HCT116 (cell line): Measurements from ENCODE around the gene ATAD3C. TPM values are rescaled to one million over a fixed set of nuclear protein-coding genes. Genes with fewer than 3 reads are reported as not detected.

Source experiments
- ATAC-seq: fragments of 200-7000 bp; cut with Tn5 transposase; 2 replicates; pipeline ENCODE4 v1.9.1; 2020; ENCODE audit warnings: mild to moderate bottlenecking, moderate library complexity
- BruUV-seq: library from RNA; stranded (reverse); fragments of 400-500 nt; replicated peaks from 2 replicates; lab custom pipeline; 2021; lab: Mats Ljungman, UMichigan
- CTCF ChIA-PET: fragments of 300-600 bp; sonication (Branson Sonifier 250); formaldehyde crosslinking; loops from one replicate; lab custom pipeline; 2021; ENCODE audit warnings: antibody characterized with exemption; lab: Charles Lee
- POLR2A ChIA-PET: fragments of 300-600, 350-600 bp; sonication (Branson Sonifier 250); formaldehyde crosslinking; loops from one replicate; lab custom pipeline; 2021; ENCODE audit warnings: antibody characterized with exemption; lab: Charles Lee
- RAD21 ChIA-PET, 2 experiments: fragments of 300-600 bp; sonication (Branson Sonifier 250); formaldehyde crosslinking; loops; one replicate each; lab custom pipeline; 2023; ENCODE audit warnings: low total read pairs in 2 of 2; ENCODE audit not compliant: uncharacterized antibody in 2 of 2, unreplicated experiment in 2 of 2, low non-redundant PET in 1 of 2; lab: Charles Lee
- DNase-seq: peaks from one replicate; pipeline ENCODE4 v3.0.0-alpha.2; 2010; ENCODE audit warnings: low read depth, low spot score
- H2AFZ ChIP-seq: fragments of 200-600 bp; shearing (Covaris generic), sonication (generic); 2 replicates; pipeline ENCODE4 v1.6.1; 2017; ENCODE audit warnings: low read depth, mixed run types, mixed read lengths, antibody characterized with exemption, low read length; ENCODE audit not compliant: poor library complexity, severe bottlenecking
- H3K27ac ChIP-seq: 2 replicates; pipeline ENCODE4 v1.5.1; 2012; ENCODE audit warnings: low read depth, low read length
- H3K27me3 ChIP-seq: fragments of 200-600 bp; sonication (generic); 2 replicates; pipeline ENCODE4 v1.6.1; 2016; ENCODE audit warnings: mixed run types, low read length, mixed read lengths; ENCODE audit not compliant: insufficient read depth
- H3K36me3 ChIP-seq, 2 experiments: fragments of 200-500 bp in 1 of 2; fragments of 200-600 bp in 1 of 2; sonication (Bioruptor generic) in 1 of 2; sonication (generic) in 1 of 2; 2 replicates each; pipeline versions ENCODE4 v1.5.1 to v1.6.1; 2014 to 2016; ENCODE audit warnings: low read length in 2 of 2, inconsistent platforms in 1 of 2, mixed read lengths in 1 of 2, mixed run types in 1 of 2; ENCODE audit not compliant: insufficient read depth in 2 of 2, control insufficient read depth in 1 of 2
- H3K4me1 ChIP-seq, 2 experiments: fragments of 200-600 bp in 1 of 2; sonication (generic) in 1 of 2; 2 replicates each; pipeline versions ENCODE4 v1.5.1 to v1.6.1; 2012 to 2017; ENCODE audit warnings: low read length in 2 of 2, inconsistent platforms in 1 of 2, mild to moderate bottlenecking in 1 of 2, mixed read lengths in 1 of 2, mixed run types in 1 of 2, moderate library complexity in 1 of 2; ENCODE audit not compliant: insufficient read depth in 2 of 2, control insufficient read depth in 1 of 2
- H3K4me2 ChIP-seq: fragments of 200-600 bp; sonication (generic); 2 replicates; pipeline ENCODE4 v1.6.1; 2017; ENCODE audit warnings: mixed run types, low read length, mixed read lengths
- H3K4me3 ChIP-seq, 2 experiments: fragments of 200-600 bp in 1 of 2; sonication (generic) in 1 of 2; replicated peaks in 1 of 2; 2 replicates each; pipeline ENCODE4 v1.5.1; 2011 to 2016; ENCODE audit warnings: low read length in 2 of 2, control low read depth in 1 of 2, low read depth in 1 of 2, mild to moderate bottlenecking in 1 of 2, mixed read lengths in 1 of 2, mixed run types in 1 of 2
- H3K79me2 ChIP-seq: fragments of 200-600 bp; sonication (generic); 2 replicates; pipeline ENCODE4 v1.6.1; 2017; ENCODE audit warnings: mild to moderate bottlenecking, mixed run types, low read length, moderate library complexity, mixed read lengths; ENCODE audit not compliant: insufficient read depth
- H3K9ac ChIP-seq: fragments of 200-600 bp; sonication (generic); 2 replicates; pipeline ENCODE4 v1.6.1; 2016; ENCODE audit warnings: low read length, mixed read lengths
- H3K9me2 ChIP-seq: fragments of 200-600 bp; sonication (generic), shearing (Covaris generic); 2 replicates; pipeline ENCODE4 v1.6.1; 2017; ENCODE audit warnings: mixed run types, mild to moderate bottlenecking, moderate library complexity; ENCODE audit not compliant: insufficient read depth
- H3K9me3 ChIP-seq, 2 experiments: fragments of 200-500 bp in 1 of 2; fragments of 200-600 bp in 1 of 2; sonication (Bioruptor generic) in 1 of 2; sonication (generic) in 1 of 2; 2 replicates each; pipeline ENCODE4 v1.6.1; 2014 to 2017; ENCODE audit warnings: low read length in 2 of 2, mixed read lengths in 2 of 2, inconsistent platforms in 1 of 2, low read depth in 1 of 2, mild to moderate bottlenecking in 1 of 2, mixed run types in 1 of 2, moderate library complexity in 1 of 2; ENCODE audit not compliant: control insufficient read depth in 1 of 2, insufficient read depth in 1 of 2
- H4K20me1 ChIP-seq: fragments of 200-600 bp; sonication (generic), shearing (Covaris generic); 2 replicates; pipeline ENCODE4 v1.6.1; 2017; ENCODE audit warnings: mixed run types, mild to moderate bottlenecking, moderate library complexity; ENCODE audit not compliant: insufficient read depth
- ATF3 ChIP-seq: IDR thresholded peaks from 2 replicates; pipeline ENCODE4 v1.6.1; 2012
- CBX3 ChIP-seq: IDR thresholded peaks from 2 replicates; pipeline ENCODE4 v1.6.1; 2012; ENCODE audit warnings: low read depth
- CEBPB ChIP-seq: IDR thresholded peaks from 2 replicates; pipeline ENCODE4 v1.6.1; 2012; ENCODE audit warnings: low read depth
- EGR1 ChIP-seq: IDR thresholded peaks from 2 replicates; pipeline ENCODE4 v1.6.1; 2012; ENCODE audit warnings: low read depth
- ELF1 ChIP-seq: IDR thresholded peaks from 2 replicates; pipeline ENCODE4 v1.6.1; 2012; ENCODE audit warnings: low read depth, borderline replicate concordance
- EZH2 ChIP-seq: fragments of 200-600 bp; sonication (generic); IDR thresholded peaks from 2 replicates; pipeline ENCODE4 v1.6.1; 2017; ENCODE audit warnings: antibody characterized with exemption, mixed run types
- EZH2phosphoT487 ChIP-seq: fragments of 200-600 bp; IDR thresholded peaks from 2 replicates; pipeline ENCODE4 v1.6.1; 2018; ENCODE audit warnings: antibody characterized with exemption, borderline replicate concordance
- FOSL1 ChIP-seq: IDR thresholded peaks from 2 replicates; pipeline ENCODE4 v1.6.1; 2012; ENCODE audit warnings: low read depth
- JUND ChIP-seq: IDR thresholded peaks from 2 replicates; pipeline ENCODE4 v1.6.1; 2012
- POLR2A ChIP-seq: IDR thresholded peaks from 2 replicates; pipeline ENCODE4 v1.7.0; 2011; ENCODE audit warnings: borderline replicate concordance; ENCODE audit not compliant: insufficient read depth, insufficient read length; ENCODE audit errors: extremely low read depth
- POLR2AphosphoS5 ChIP-seq: IDR thresholded peaks from 2 replicates; pipeline ENCODE4 v1.6.1; 2011; ENCODE audit warnings: mild to moderate bottlenecking, low read depth, low read length, moderate library complexity
- RAD21 ChIP-seq: IDR thresholded peaks from 2 replicates; pipeline ENCODE4 v1.6.1; 2012; ENCODE audit warnings: low read depth, mild to moderate bottlenecking
- REST ChIP-seq: IDR thresholded peaks from 2 replicates; pipeline ENCODE4 v1.6.1; 2012; ENCODE audit warnings: low read depth
- SRF ChIP-seq: IDR thresholded peaks from 2 replicates; pipeline ENCODE4 v1.6.1; 2012; ENCODE audit warnings: low read depth
- intact Hi-C: fragments of 100-400 bp; cut with micrococcal nuclease; formaldehyde crosslinking; loops from 2 replicates; pipeline ENCODE4 v1.10.0; 2022
- total RNA-seq: library from RNA; stranded (reverse); gene quantifications from one replicate; pipeline ENCODE4 v1.2.1, GENCODE V29; 2021; ENCODE audit not compliant: unreplicated experiment
- TF ChIP-seq, protein P1 (sequence below): IDR thresholded peaks from 2 replicates; pipeline ENCODE4 v1.6.1; 2011; ENCODE audit warnings: mild to moderate bottlenecking, low read length, moderate library complexity; ENCODE audit not compliant: insufficient replicate concordance; ENCODE audit errors: extremely low read depth
- TF ChIP-seq, protein P2 (sequence below): IDR thresholded peaks from 2 replicates; pipeline ENCODE4 v1.6.1; 2012

ATAD3C gene
- total RNA-seq, 1 experiment from 2014 or later = 0.61 TPM

DNA sequence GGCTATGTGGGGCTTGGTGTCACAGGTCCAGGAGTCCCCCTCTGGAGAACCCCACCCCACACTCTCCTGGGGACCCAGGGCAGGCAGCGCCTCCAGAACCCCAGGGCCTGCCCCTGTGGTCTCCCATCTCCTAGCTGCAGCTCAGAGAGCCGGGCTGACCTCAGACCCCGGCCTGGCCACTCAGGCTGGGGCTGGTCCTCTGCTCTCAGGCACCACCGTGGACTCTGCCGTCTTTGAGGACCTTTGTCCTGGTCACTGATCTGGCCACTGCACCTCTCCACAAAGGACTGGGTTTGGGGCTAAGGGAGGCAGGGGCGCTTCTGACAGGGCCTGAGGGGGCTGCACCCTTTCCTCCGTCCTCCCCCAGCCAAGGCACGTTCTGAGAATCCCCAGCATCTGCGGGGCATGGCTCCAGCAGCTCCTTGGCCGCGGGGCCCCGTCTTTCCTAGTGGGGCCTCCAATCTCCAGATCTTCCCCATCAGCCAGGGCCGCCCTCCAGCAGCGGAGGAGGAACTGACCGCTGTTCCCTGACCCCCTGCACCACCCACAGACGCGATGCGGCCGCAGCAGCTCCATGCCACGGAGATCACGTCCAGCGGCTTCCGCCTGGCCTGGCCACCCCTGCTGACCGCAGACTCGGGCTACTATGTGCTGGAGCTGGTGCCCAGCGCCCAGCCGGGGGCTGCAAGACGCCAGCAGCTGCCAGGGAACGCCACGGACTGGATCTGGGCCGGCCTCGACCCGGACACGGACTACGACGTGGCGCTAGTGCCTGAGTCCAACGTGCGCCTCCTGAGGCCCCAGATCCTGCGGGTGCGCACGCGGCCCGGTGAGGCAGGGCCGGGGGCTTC, 10.7 kb upstream of the ATAD3C start:
- ChIA-PET CTCF (no interaction called here), POLR2A (no interaction called here), RAD21 (no interaction called here)
- no peak overlapping the region for H3K4me2 ChIP-seq
- no peak overlapping the region for H3K9ac ChIP-seq
- no peak for ATAC-seq
- no peak overlapping the region for H2AFZ ChIP-seq
- intact Hi-C loops = no loop called here
- H3K4me3 ChIP-seq = no peak overlapping the region
- H3K9me3 ChIP-seq = no peaks in the 10 kb centered on the region
- no peaks in the 10 kb centered on the region for H3K36me3 ChIP-seq
- H3K27ac ChIP-seq = no peak overlapping the region
- no peaks in the 10 kb centered on the region for H3K9me2 ChIP-seq
- H3K27me3 ChIP-seq = no peaks in the 10 kb centered on the region
- peaks cover 33% of the 10 kb centered on the region; the same call in 1 of the 2 replicates for H3K79me2 ChIP-seq
- peaks cover 27 to 44% of the 10 kb centered on the region in 2 experiments for H3K4me1 ChIP-seq
- no TSS peak for BruUV-seq
- no peaks in the 10 kb centered on the region for H4K20me1 ChIP-seq
- TF ChIP-seq, protein P1, sequence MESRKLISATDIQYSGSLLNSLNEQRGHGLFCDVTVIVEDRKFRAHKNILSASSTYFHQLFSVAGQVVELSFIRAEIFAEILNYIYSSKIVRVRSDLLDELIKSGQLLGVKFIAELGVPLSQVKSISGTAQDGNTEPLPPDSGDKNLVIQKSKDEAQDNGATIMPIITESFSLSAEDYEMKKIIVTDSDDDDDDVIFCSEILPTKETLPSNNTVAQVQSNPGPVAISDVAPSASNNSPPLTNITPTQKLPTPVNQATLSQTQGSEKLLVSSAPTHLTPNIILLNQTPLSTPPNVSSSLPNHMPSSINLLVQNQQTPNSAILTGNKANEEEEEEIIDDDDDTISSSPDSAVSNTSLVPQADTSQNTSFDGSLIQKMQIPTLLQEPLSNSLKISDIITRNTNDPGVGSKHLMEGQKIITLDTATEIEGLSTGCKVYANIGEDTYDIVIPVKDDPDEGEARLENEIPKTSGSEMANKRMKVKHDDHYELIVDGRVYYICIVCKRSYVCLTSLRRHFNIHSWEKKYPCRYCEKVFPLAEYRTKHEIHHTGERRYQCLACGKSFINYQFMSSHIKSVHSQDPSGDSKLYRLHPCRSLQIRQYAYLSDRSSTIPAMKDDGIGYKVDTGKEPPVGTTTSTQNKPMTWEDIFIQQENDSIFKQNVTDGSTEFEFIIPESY = no peak
- TF ChIP-seq EZH2 (no peak), ATF3 (no peak), RAD21 (no peak), SRF (no peak), JUND (no peak), EGR1 (no peak), CEBPB (no peak), ELF1 (no peak), POLR2A (no peak), POLR2AphosphoS5 (no peak), CBX3 (no peak), REST (no peak), EZH2phosphoT487 (no peak), FOSL1 (no peak)
- TF ChIP-seq, protein P2, sequence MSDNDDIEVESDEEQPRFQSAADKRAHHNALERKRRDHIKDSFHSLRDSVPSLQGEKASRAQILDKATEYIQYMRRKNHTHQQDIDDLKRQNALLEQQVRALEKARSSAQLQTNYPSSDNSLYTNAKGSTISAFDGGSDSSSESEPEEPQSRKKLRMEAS = no peak
- DNase-seq = no peak
